ENCODE measurements around the gene CEACAM5.
A peak's percentile ranks its signal among the peaks of the same experiment; 100 is the strongest.
"Not testable (repeated sequence)": the region's sequence is repeated elsewhere in the genome, so short reads cannot be mapped to it uniquely, and the experiment has no call there.

CEACAM5 gene

GRCh38 chr19:41740415-41741243, 32.2 kb downstream of the CEACAM5 start:
- DNase-seq (ENCODE audit: low read depth in 3 of 3): no peak

GRCh38 chr19:41741244-41741554, 32.8 kb downstream of the CEACAM5 start:
- DNase-seq (ENCODE audit: low read depth in 3 of 3): no peak

GRCh38 chr19:41744850-41745249, 36.4 kb downstream of the CEACAM5 start:
- DNase-seq (ENCODE audit: low read depth in 3 of 3): no peak

GRCh38 chr19:41745756-41746155, 37.3 kb downstream of the CEACAM5 start:
- no peak for DNase-seq (ENCODE audit: low read depth in 3 of 3)

GRCh38 chr19:41746593-41747227, 38.3 kb downstream of the CEACAM5 start:
- peak in 2 of 3 experiments; percentile 12 to 28 for DNase-seq (ENCODE audit: low read depth in 3 of 3)

GRCh38 chr19:41748012-41748411, 39.6 kb downstream of the CEACAM5 start:
- no peak for DNase-seq (ENCODE audit: low read depth in 3 of 3)

- DNase-seq (ENCODE audit: low read depth in 3 of 3): not testable (repeated sequence)
These were observed 42.1 kb downstream of the CEACAM5 start for GRCh38 chr19:41750248-41751134.

GRCh38 chr19:41753159-41753558, 44.7 kb downstream of the CEACAM5 start:
- peak; percentile 55 to 64 (median 64) for DNase-seq (ENCODE audit: low read depth in 3 of 3)

GRCh38 chr19:41753936-41754529, 45.6 kb downstream of the CEACAM5 start:
- peak; percentile 39 to 64 (median 43) for DNase-seq (ENCODE audit: low read depth in 3 of 3)

GRCh38 chr19:41755328-41755913, 47.0 kb downstream of the CEACAM5 start, which contains the start of gene CEACAM6:
Gene CEACAM6 (plus strand): TSS chr19:41755530. CDS start chr19:41755639, 109 bp downstream.
- no peak for DNase-seq (ENCODE audit: low read depth in 3 of 3)

GRCh38 chr19:41758846-41759245, 50.4 kb downstream of the CEACAM5 start:
- DNase-seq (ENCODE audit: low read depth in 3 of 3): no peak

- no peak for DNase-seq (ENCODE audit: low read depth in 3 of 3)
These were observed 58.7 kb downstream of the CEACAM5 start for GRCh38 chr19:41767115-41767514.

GRCh38 chr19:41768105-41768504, 59.7 kb downstream of the CEACAM5 start:
- not testable (repeated sequence) for DNase-seq (ENCODE audit: low read depth in 3 of 3)

- no peak for DNase-seq (ENCODE audit: low read depth in 3 of 3)
These were observed 61.2 kb downstream of the CEACAM5 start for GRCh38 chr19:41769608-41770007.

- DNase-seq (ENCODE audit: low read depth in 3 of 3): no peak
These were observed 63.0 kb downstream of the CEACAM5 start for GRCh38 chr19:41771410-41771809.

- peak in 2 of 3 experiments; percentile 22 to 24 for DNase-seq (ENCODE audit: low read depth in 3 of 3)
These were observed 66.1 kb downstream of the CEACAM5 start for GRCh38 chr19:41774515-41774980.

- DNase-seq (ENCODE audit: low read depth in 3 of 3): no peak
These were observed 68.3 kb downstream of the CEACAM5 start for GRCh38 chr19:41776700-41777099.

All from stimulated activated CD4-positive, alpha-beta T cell treated with anti-CD3 and anti-CD28 coated beads, TNF-alpha, amount 100 ng/mL, for 4 hours (primary cell).